IPS-18a (cell line): ENCODE measurements around the gene HEATR1.
"Not testable (repeated sequence)": the region's sequence is repeated elsewhere in the genome, so short reads cannot be mapped to it uniquely, and the experiment has no call there.

Experiments used
- H3K27ac ChIP-seq: one replicate; pipeline ENCODE4 v1.5.1; 2013; ENCODE audit warnings: low read length
- H3K27me3 ChIP-seq: one replicate; pipeline ENCODE4 v1.6.1; 2013; ENCODE audit warnings: mild to moderate bottlenecking, low read length; ENCODE audit not compliant: control insufficient read depth, insufficient read depth
- H3K36me3 ChIP-seq: one replicate; pipeline ENCODE4 v1.6.1; 2013; ENCODE audit warnings: low read depth, low read length; ENCODE audit not compliant: control insufficient read depth
- H3K4me1 ChIP-seq: one replicate; pipeline ENCODE4 v1.6.1; 2013; ENCODE audit warnings: low read depth, low read length; ENCODE audit not compliant: control insufficient read depth
- H3K4me3 ChIP-seq: one replicate; pipeline ENCODE4 v1.5.1; 2013; ENCODE audit warnings: low read length
- H3K9ac ChIP-seq: one replicate; pipeline ENCODE4 v1.6.1; 2013; ENCODE audit warnings: mild to moderate bottlenecking, low read length, moderate library complexity
- H3K9me3 ChIP-seq: one replicate; pipeline ENCODE4 v1.6.1; 2013; ENCODE audit warnings: low read depth, low read length; ENCODE audit not compliant: control insufficient read depth

Gene HEATR1

GRCh38 chr1:236615399-236616148, 11.3 kb upstream of the HEATR1 start:
- Histone ChIP-seq H3K9me3 (no peaks in the 10 kb centered on the region), H3K9ac (no peak overlapping the region), H3K27ac (no peak overlapping the region), H3K4me3 (no peak overlapping the region), H3K4me1 (no peaks in the 10 kb centered on the region), H3K27me3 (no peaks in the 10 kb centered on the region), H3K36me3 (no peaks in the 10 kb centered on the region)

GRCh38 chr1:236612349-236612748, 8.0 kb upstream of the HEATR1 start:
- no peak overlapping the region for H3K4me3 ChIP-seq
- no peaks in the 10 kb centered on the region for H3K36me3 ChIP-seq
- H3K9me3 ChIP-seq: no peaks in the 10 kb centered on the region
- no peak overlapping the region for H3K27ac ChIP-seq
- no peaks in the 10 kb centered on the region for H3K27me3 ChIP-seq
- H3K9ac ChIP-seq: no peak overlapping the region
- H3K4me1 ChIP-seq: no peaks in the 10 kb centered on the region

GRCh38 chr1:236608930-236609726, 4.8 kb upstream of the HEATR1 start:
- Histone ChIP-seq H3K36me3 (no peaks in the 10 kb centered on the region), H3K4me3 (no peak overlapping the region), H3K27ac (no peak overlapping the region), H3K27me3 (no peaks in the 10 kb centered on the region), H3K9me3 (no peaks in the 10 kb centered on the region), H3K4me1 (no peaks in the 10 kb centered on the region), H3K9ac (no peak overlapping the region)

GRCh38 chr1:236607597-236607996, 3.3 kb upstream of the HEATR1 start:
- H3K4me3 ChIP-seq, H3K27me3 ChIP-seq, H3K27ac ChIP-seq, H3K4me1 ChIP-seq, H3K36me3 ChIP-seq, H3K9me3 ChIP-seq, H3K9ac ChIP-seq: not testable (repeated sequence)

GRCh38 chr1:236604905-236605806, 840 bp upstream of the HEATR1 start:
- H3K27me3 ChIP-seq: no peaks in the 10 kb centered on the region
- H3K9ac ChIP-seq: peak overlapping the region; percentile 88
- peak overlapping the region; percentile 54 for H3K27ac ChIP-seq
- no peaks in the 10 kb centered on the region for H3K9me3 ChIP-seq
- H3K36me3 ChIP-seq: peaks cover 15% of the 10 kb centered on the region
- H3K4me3 ChIP-seq: peak overlapping the region; percentile 93
- H3K4me1 ChIP-seq: peaks cover 6% of the 10 kb centered on the region

GRCh38 chr1:236602171-236602570, 2.1 kb downstream of the HEATR1 start:
- Histone ChIP-seq H3K9ac (no peak overlapping the region), H3K4me1 (peaks cover 6% of the 10 kb centered on the region), H3K36me3 (peaks cover 37% of the 10 kb centered on the region), H3K4me3 (no peak overlapping the region), H3K9me3 (no peaks in the 10 kb centered on the region), H3K27me3 (no peaks in the 10 kb centered on the region), H3K27ac (no peak overlapping the region)

- H3K4me3 ChIP-seq: no peak overlapping the region
- H3K27me3 ChIP-seq: no peaks in the 10 kb centered on the region
- H3K27ac ChIP-seq: no peak overlapping the region
- H3K9me3 ChIP-seq: no peaks in the 10 kb centered on the region
- H3K4me1 ChIP-seq: no peaks in the 10 kb centered on the region
- peaks cover 97% of the 10 kb centered on the region for H3K36me3 ChIP-seq
- no peak overlapping the region for H3K9ac ChIP-seq
Measured at GRCh38 chr1:236590553-236591150, 13.7 kb downstream of the HEATR1 start.

GRCh38 chr1:236589531-236589930, 14.8 kb downstream of the HEATR1 start:
- no peaks in the 10 kb centered on the region for H3K27me3 ChIP-seq
- no peak overlapping the region for H3K4me3 ChIP-seq
- H3K27ac ChIP-seq: no peak overlapping the region
- H3K4me1 ChIP-seq: no peaks in the 10 kb centered on the region
- H3K9ac ChIP-seq: no peak overlapping the region
- H3K36me3 ChIP-seq: peaks cover 97% of the 10 kb centered on the region
- H3K9me3 ChIP-seq: no peaks in the 10 kb centered on the region

GRCh38 chr1:236581528-236581927, 22.8 kb downstream of the HEATR1 start:
- Histone ChIP-seq H3K4me1 (no peaks in the 10 kb centered on the region), H3K36me3 (peaks cover 76% of the 10 kb centered on the region)

GRCh38 chr1:236580404-236580803, 23.9 kb downstream of the HEATR1 start:
- H3K27ac ChIP-seq, H3K9me3 ChIP-seq, H3K4me1 ChIP-seq, H3K27me3 ChIP-seq, H3K4me3 ChIP-seq, H3K9ac ChIP-seq: not testable (repeated sequence)
- H3K36me3 ChIP-seq: peaks cover 76% of the 10 kb centered on the region

More at GRCh38 chr1:236581528-236581927, 22.8 kb downstream of the HEATR1 start:
- H3K9ac ChIP-seq: no peak overlapping the region
- H3K27ac ChIP-seq: no peak overlapping the region
- no peaks in the 10 kb centered on the region for H3K27me3 ChIP-seq
- no peak overlapping the region for H3K4me3 ChIP-seq
- no peaks in the 10 kb centered on the region for H3K9me3 ChIP-seq

GRCh38 chr1:236578661-236579060, 25.7 kb downstream of the HEATR1 start:
- peaks cover 74% of the 10 kb centered on the region for H3K36me3 ChIP-seq
- H3K9ac ChIP-seq: no peak overlapping the region
- H3K9me3 ChIP-seq: no peaks in the 10 kb centered on the region
- no peak overlapping the region for H3K4me3 ChIP-seq
- no peak overlapping the region for H3K27ac ChIP-seq
- no peaks in the 10 kb centered on the region for H3K4me1 ChIP-seq
- H3K27me3 ChIP-seq: no peaks in the 10 kb centered on the region
